NCI-H446 treated with DMSO at 0.1 percent for 48 hours (cell line): ENCODE results near the gene MKNK2.

Experiments used
- DNase-seq: peaks from one replicate; lab custom pipeline; 2025; lab: John Stamatoyannopoulos, UW

MKNK2 gene

GRCh38 chr19:2026770-2027169, 24.3 kb downstream of the MKNK2 start:
- no peak for DNase-seq

GRCh38 chr19:2022289-2022688, 28.8 kb downstream of the MKNK2 start:
- no peak for DNase-seq

GRCh38 chr19:2021453-2022140, 29.4 kb downstream of the MKNK2 start:
- no peak for DNase-seq

- DNase-seq: no peak
Measured at GRCh38 chr19:2018752-2019151, 32.3 kb downstream of the MKNK2 start.

- peak; percentile 61 for DNase-seq
Measured at GRCh38 chr19:2016041-2016807, 34.8 kb downstream of the MKNK2 start.

GRCh38 chr19:2015608-2015950, 35.5 kb downstream of the MKNK2 start, which contains the start of gene BTBD2:
Gene BTBD2, minus strand, starts transcription at chr19:2015714. Its CDS starts 11 bp downstream, at chr19:2015703.
- peak; percentile 41 for DNase-seq

- no peak for DNase-seq
Measured at GRCh38 chr19:2014731-2015607, 36.1 kb downstream of the MKNK2 start.

GRCh38 chr19:2014131-2014571, 36.9 kb downstream of the MKNK2 start:
- no peak for DNase-seq

- no peak for DNase-seq
Measured at GRCh38 chr19:2013683-2013961, 37.4 kb downstream of the MKNK2 start.

GRCh38 chr19:2012941-2013682, 37.9 kb downstream of the MKNK2 start:
- DNase-seq: no peak

GRCh38 chr19:2011169-2011568, 39.9 kb downstream of the MKNK2 start:
- no peak for DNase-seq

- no peak for DNase-seq
Measured at GRCh38 chr19:2010135-2010668, 40.8 kb downstream of the MKNK2 start.

- DNase-seq: no peak
Measured at GRCh38 chr19:2003874-2004273, 47.2 kb downstream of the MKNK2 start.

- no peak for DNase-seq
Measured at GRCh38 chr19:1999856-2000515, 51.1 kb downstream of the MKNK2 start.

GRCh38 chr19:1998712-1999708, 52.0 kb downstream of the MKNK2 start:
- no peak for DNase-seq

GRCh38 chr19:1997353-1998233, 53.5 kb downstream of the MKNK2 start:
- no peak for DNase-seq

GRCh38 chr19:1992759-1993260, 58.2 kb downstream of the MKNK2 start:
- DNase-seq: no peak

GRCh38 chr19:1991018-1991913, 59.8 kb downstream of the MKNK2 start:
- DNase-seq: no peak
